ENCODE results near the gene CLEC14A.

The CLEC14A gene

DNA sequence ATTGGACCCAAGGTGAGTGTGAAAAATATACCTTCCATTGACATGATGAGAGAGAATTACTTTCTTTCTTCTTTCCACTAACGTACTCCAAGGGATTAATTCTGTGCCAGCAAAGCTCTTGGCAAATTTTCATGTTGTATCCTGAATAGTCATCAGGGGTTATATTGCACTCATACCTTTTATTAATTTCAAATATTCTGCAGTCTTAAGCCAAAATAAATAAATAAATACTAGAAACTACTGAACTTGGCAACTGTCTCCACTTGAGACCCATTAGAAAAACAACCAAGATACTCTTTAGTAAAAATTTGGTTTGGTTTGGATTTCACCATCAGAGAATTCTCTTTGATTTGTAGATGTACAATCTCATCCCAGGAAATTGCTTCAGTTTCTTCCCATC is 22.1 kb upstream of the CLEC14A start:
- no peaks in the 10 kb centered on the region for H3K36me3 ChIP-seq (ENCODE audit: control insufficient read depth, insufficient read depth, low read length)
- no peaks in the 10 kb centered on the region for H3K4me1 ChIP-seq (ENCODE audit: control insufficient read depth, insufficient read depth, low read length)
- H3K4me3 ChIP-seq (ENCODE audit: low read depth, low read length): no peak overlapping the region
- no peak overlapping the region for H3K9ac ChIP-seq (ENCODE audit: low read depth, low read length)
- no peaks in the 10 kb centered on the region for H3K9me3 ChIP-seq (ENCODE audit: control insufficient read depth, insufficient read depth, low read length)
- H3K27me3 ChIP-seq (ENCODE audit: control insufficient read depth, insufficient read depth, low read length): peaks cover 9% of the 10 kb centered on the region

DNA sequence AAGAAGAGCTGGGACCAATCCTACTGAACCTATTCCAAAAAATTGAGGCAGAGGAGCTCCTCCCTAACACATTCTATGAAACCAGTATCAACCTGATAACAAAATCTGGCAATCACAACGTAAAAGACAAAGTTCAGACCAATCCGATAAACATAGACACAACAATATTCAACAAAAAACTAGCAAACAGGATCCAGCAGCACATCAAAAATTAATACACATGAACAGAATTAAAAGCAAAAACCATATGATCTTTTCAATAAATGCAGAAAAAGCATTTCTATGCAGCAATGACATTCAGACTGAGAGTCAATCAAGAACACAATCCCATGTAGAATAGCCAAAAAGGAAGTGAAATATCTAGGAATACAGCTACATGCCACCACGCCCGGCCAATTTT is 7.0 kb upstream of the CLEC14A start:
- Histone ChIP-seq H3K9ac (ENCODE audit: low read depth, low read length) (no peak overlapping the region), H3K4me3 (ENCODE audit: low read depth, low read length) (no peak overlapping the region), H3K27me3 (ENCODE audit: control insufficient read depth, insufficient read depth, low read length) (peaks cover 25% of the 10 kb centered on the region), H3K36me3 (ENCODE audit: control insufficient read depth, insufficient read depth, low read length) (no peaks in the 10 kb centered on the region), H3K4me1 (ENCODE audit: control insufficient read depth, insufficient read depth, low read length) (no peaks in the 10 kb centered on the region), H3K9me3 (ENCODE audit: control insufficient read depth, insufficient read depth, low read length) (no peaks in the 10 kb centered on the region)

DNA sequence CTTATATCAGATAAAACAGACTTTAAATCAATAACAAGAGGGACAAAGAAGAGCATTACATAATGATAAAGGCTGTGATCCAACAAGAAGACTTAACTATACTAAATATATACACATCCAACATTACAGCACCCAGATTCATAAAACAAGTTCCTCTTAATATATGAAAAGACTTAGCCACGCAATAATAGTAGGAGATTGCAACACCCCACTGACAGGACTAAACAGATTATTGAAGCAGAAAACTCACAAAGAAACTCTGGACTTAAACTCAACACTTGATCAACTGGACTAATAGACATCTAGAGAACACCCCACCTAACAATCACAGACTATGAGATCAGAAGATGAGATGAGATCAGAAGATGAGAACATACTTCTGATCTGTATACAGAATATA is 5.7 kb upstream of the CLEC14A start:
- no peaks in the 10 kb centered on the region for H3K36me3 ChIP-seq (ENCODE audit: control insufficient read depth, insufficient read depth, low read length)
- H3K9me3 ChIP-seq (ENCODE audit: control insufficient read depth, insufficient read depth, low read length): no peaks in the 10 kb centered on the region
- H3K4me3 ChIP-seq (ENCODE audit: low read depth, low read length): no peak overlapping the region
- H3K4me1 ChIP-seq (ENCODE audit: control insufficient read depth, insufficient read depth, low read length): no peaks in the 10 kb centered on the region
- H3K27me3 ChIP-seq (ENCODE audit: control insufficient read depth, insufficient read depth, low read length): peaks cover 38% of the 10 kb centered on the region
- H3K9ac ChIP-seq (ENCODE audit: low read depth, low read length): no peak overlapping the region

DNA sequence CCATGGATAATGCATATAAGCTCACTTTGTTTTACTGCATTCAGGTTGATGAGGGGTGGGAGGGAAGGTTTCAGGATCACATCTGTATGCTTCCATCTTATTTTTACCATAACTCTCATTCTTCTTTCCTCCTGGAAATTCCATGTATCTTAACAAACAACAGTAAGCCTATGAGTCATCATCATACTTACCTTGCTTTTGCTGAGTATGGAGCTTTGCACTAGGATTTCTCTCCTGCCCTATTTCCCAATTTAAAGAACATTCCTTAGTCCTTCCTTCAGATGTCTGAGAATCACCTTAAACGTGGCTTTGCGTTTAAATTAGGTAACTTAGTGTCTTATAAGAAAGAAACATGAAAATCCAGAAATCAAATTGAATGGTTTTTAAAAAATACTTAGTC is 1.6 kb upstream of the CLEC14A start:
- Histone ChIP-seq H3K36me3 (ENCODE audit: control insufficient read depth, insufficient read depth, low read length) (no peaks in the 10 kb centered on the region), H3K4me3 (ENCODE audit: low read depth, low read length) (no peak overlapping the region), H3K27me3 (ENCODE audit: control insufficient read depth, insufficient read depth, low read length) (peaks cover 72% of the 10 kb centered on the region), H3K4me1 (ENCODE audit: control insufficient read depth, insufficient read depth, low read length) (peaks cover 3% of the 10 kb centered on the region), H3K9ac (ENCODE audit: low read depth, low read length) (no peak overlapping the region), H3K9me3 (ENCODE audit: control insufficient read depth, insufficient read depth, low read length) (no peaks in the 10 kb centered on the region)

DNA sequence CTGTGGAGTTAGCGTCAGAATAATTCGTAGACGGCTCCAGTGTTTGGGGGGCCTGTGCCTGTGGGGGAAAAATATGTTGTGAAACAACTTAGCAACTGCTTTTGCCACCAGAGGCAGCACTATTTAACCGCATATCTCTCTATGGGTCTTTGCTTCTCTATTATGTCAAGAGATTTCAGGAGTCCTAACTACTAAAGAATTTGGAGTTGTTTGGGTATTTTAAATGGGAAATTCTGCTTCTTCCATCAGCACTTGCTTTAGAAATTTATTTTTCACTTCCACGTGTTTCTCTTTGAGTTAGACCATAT is 594 bp upstream of the CLEC14A start:
- Histone ChIP-seq H3K9ac (ENCODE audit: low read depth, low read length) (no peak overlapping the region), H3K27me3 (ENCODE audit: control insufficient read depth, insufficient read depth, low read length) (peaks cover 76% of the 10 kb centered on the region), H3K4me3 (ENCODE audit: low read depth, low read length) (peak overlapping the region; percentile 61), H3K36me3 (ENCODE audit: control insufficient read depth, insufficient read depth, low read length) (no peaks in the 10 kb centered on the region), H3K9me3 (ENCODE audit: control insufficient read depth, insufficient read depth, low read length) (no peaks in the 10 kb centered on the region), H3K4me1 (ENCODE audit: control insufficient read depth, insufficient read depth, low read length) (peaks cover 3% of the 10 kb centered on the region)

DNA sequence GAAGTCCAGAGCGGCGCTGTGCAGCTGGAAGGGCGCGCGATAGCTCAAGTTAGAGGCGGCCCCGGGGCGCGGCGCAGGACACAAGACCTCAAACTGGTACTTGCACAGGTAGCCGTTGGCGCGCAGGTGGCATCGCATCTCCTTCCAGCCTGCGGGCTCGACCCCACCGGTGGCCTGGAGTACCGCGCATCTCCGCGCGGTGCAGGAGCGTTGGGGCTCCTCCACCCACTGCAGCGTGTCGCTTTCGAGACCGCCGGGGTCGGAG is 553 bp downstream of the CLEC14A start:
- Histone ChIP-seq H3K4me3 (ENCODE audit: low read depth, low read length) (peak overlapping the region; percentile 61), H3K36me3 (ENCODE audit: control insufficient read depth, insufficient read depth, low read length) (no peaks in the 10 kb centered on the region), H3K9ac (ENCODE audit: low read depth, low read length) (no peak overlapping the region), H3K4me1 (ENCODE audit: control insufficient read depth, insufficient read depth, low read length) (peaks cover 3% of the 10 kb centered on the region), H3K27me3 (ENCODE audit: control insufficient read depth, insufficient read depth, low read length) (peaks cover 78% of the 10 kb centered on the region), H3K9me3 (ENCODE audit: control insufficient read depth, insufficient read depth, low read length) (no peaks in the 10 kb centered on the region)

DNA sequence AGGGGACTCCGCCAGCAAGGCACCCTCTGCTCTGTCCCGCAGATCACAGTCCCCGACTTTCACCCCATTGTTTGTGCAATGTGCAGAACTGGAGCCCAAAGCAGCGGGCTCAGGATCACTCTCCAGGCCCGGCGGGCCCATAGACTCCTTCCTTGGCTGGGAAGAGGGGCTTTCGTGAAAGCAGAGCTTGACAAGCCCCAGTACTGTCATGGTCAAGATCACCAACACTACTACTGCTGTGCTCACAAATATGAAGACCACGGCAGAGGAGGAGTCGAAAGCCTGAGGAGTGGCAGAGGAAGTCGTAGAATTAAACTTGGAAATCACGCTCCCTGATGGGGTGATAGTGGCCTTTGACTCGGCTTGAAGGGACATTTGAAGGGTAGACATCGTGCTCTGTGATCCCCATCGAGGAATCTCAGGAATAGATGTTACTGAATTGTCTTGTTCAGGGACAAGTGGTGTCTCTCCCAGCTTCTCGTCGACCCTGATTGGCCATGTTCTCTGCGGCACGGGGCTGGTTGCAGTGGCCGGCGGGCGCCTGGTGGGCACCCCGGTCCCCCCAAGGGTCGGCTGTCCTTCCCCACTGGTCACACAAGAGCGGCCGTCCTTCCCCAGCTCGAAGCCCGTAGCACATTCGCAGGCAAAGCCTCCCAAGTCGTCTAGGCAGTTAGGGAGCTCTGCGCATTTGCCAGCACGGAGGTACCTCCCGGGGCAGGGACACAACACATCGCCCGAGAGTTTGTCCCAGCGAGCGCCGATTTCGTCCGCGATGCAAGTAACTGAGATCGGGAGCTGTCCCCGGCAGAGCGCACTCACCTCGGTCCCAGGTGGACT is 1.1 kb downstream of the CLEC14A start:
- Histone ChIP-seq H3K9me3 (ENCODE audit: control insufficient read depth, insufficient read depth, low read length) (no peaks in the 10 kb centered on the region), H3K4me3 (ENCODE audit: low read depth, low read length) (peak overlapping the region; percentile 61), H3K27me3 (ENCODE audit: control insufficient read depth, insufficient read depth, low read length) (peaks cover 79% of the 10 kb centered on the region), H3K9ac (ENCODE audit: low read depth, low read length) (no peak overlapping the region), H3K36me3 (ENCODE audit: control insufficient read depth, insufficient read depth, low read length) (no peaks in the 10 kb centered on the region), H3K4me1 (ENCODE audit: control insufficient read depth, insufficient read depth, low read length) (peaks cover 3% of the 10 kb centered on the region)

DNA sequence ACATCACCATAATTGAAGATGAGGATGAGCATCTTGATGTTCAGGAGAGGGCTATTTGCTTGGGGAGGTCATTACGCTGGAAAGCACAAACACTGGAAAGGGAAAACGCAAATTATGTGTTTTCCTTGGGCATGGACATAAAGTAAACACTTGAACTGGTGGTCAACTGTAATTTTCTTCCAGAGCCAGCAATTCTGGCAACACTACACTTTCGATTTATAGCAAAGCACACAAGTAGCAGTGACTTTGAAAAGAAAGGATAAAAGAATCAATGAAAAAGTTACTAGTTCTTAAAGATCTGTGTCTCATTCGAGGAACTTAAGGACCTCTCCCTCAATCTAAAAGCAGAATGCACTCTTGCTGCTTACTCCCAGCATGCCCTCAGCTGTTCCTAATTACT is 2.2 kb downstream of the CLEC14A start:
- peaks cover 3% of the 10 kb centered on the region for H3K4me1 ChIP-seq (ENCODE audit: control insufficient read depth, insufficient read depth, low read length)
- peaks cover 82% of the 10 kb centered on the region for H3K27me3 ChIP-seq (ENCODE audit: control insufficient read depth, insufficient read depth, low read length)
- H3K9ac ChIP-seq (ENCODE audit: low read depth, low read length): no peak overlapping the region
- no peaks in the 10 kb centered on the region for H3K36me3 ChIP-seq (ENCODE audit: control insufficient read depth, insufficient read depth, low read length)
- no peak overlapping the region for H3K4me3 ChIP-seq (ENCODE audit: low read depth, low read length)
- no peaks in the 10 kb centered on the region for H3K9me3 ChIP-seq (ENCODE audit: control insufficient read depth, insufficient read depth, low read length)

DNA sequence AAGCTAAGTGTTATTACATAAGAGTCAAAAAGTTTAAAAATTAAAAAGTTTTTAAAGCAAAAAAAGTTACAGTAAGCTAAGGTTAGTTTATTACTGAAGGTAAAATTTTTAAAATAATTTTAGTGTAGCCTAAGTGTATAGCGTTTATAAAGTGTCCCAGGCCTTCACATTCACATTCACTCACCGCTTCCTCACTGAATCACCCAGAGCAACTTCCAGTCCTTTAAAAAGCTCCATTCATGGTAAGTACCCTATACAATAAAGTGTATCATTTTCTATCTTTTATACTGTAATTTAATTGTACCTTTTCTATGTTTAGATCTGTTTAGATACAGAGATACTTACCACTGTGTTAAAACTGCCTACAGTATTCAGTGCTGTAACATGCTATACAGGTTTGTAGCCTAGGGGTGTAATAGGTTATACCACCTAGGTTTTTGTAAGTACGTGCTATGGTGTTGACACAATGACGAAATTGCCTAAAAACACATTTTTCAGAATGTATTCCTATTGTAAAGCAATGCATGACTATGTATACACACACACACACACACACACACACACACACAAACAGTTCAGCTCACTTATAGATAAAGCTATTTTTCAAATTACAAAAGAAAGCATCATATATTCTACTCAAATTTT is 3.7 kb downstream of the CLEC14A start:
- H3K4me3 ChIP-seq (ENCODE audit: low read depth, low read length): no peak overlapping the region

DNA sequence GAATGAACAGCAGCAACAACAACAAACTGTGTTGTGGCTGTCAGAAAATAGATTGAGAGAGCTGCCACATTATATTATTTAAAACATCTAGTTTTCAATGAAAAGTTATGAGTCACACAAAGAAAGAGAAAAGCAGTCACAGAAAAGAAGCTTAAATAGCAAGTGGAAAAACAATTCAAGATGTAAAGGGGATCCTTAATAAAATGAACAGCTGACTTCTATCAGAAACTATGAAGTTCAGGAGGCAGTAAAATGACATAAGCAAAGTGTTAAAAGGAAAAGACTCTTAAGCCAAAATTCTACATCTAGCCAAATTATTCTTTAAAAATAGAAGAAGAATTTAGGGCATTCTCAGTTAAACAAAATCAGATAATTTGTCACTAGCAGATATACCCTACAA is 5.6 kb downstream of the CLEC14A start:
- H3K27me3 ChIP-seq (ENCODE audit: control insufficient read depth, insufficient read depth, low read length): peaks cover 74% of the 10 kb centered on the region
- no peaks in the 10 kb centered on the region for H3K36me3 ChIP-seq (ENCODE audit: control insufficient read depth, insufficient read depth, low read length)
- H3K4me1 ChIP-seq (ENCODE audit: control insufficient read depth, insufficient read depth, low read length): peaks cover 3% of the 10 kb centered on the region
- no peak overlapping the region for H3K4me3 ChIP-seq (ENCODE audit: low read depth, low read length)
- no peaks in the 10 kb centered on the region for H3K9me3 ChIP-seq (ENCODE audit: control insufficient read depth, insufficient read depth, low read length)
- no peak overlapping the region for H3K9ac ChIP-seq (ENCODE audit: low read depth, low read length)

More for the DNA sequence above, 3.7 kb downstream of the CLEC14A start:
- H3K27me3 ChIP-seq (ENCODE audit: control insufficient read depth, insufficient read depth, low read length): peaks cover 78% of the 10 kb centered on the region
- peaks cover 3% of the 10 kb centered on the region for H3K4me1 ChIP-seq (ENCODE audit: control insufficient read depth, insufficient read depth, low read length)
- H3K36me3 ChIP-seq (ENCODE audit: control insufficient read depth, insufficient read depth, low read length): no peaks in the 10 kb centered on the region
- H3K9ac ChIP-seq (ENCODE audit: low read depth, low read length): no peak overlapping the region
- no peaks in the 10 kb centered on the region for H3K9me3 ChIP-seq (ENCODE audit: control insufficient read depth, insufficient read depth, low read length)

DNA sequence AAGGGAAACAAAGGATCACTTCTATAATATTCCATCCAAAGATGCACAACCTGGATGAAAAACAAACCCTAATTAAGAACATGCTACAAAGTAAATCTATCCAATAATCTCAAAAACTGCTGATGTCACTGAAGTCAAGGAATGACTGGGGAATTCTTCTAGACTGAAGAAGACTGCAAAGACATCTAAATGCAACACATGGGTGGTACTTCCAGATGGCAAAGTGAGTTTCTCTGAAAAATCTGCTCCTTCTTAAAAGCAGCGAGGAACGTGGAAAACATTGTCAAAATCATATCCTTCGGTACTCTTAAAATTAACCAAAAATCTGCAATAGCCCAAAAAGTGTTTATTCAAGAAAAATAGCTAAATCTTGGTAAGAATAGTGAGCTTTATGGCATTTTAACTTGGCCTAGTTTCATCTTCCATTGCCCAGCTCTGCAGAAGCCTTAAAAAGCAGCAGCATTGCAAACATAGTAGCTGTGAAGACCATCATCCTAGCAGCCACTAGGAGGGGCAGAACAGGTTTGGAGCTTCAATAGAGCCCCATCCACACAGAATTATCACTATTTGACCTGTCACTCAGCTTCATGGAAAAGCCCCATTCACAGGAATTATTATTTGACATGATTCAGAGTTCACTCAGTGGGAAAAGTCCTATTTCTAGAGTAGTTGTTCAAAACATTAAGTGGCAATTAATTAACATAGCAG is 7.4 kb downstream of the CLEC14A start:
- Histone ChIP-seq H3K36me3 (ENCODE audit: control insufficient read depth, insufficient read depth, low read length) (no peaks in the 10 kb centered on the region), H3K4me3 (ENCODE audit: low read depth, low read length) (no peak overlapping the region), H3K9me3 (ENCODE audit: control insufficient read depth, insufficient read depth, low read length) (no peaks in the 10 kb centered on the region), H3K27me3 (ENCODE audit: control insufficient read depth, insufficient read depth, low read length) (peaks cover 69% of the 10 kb centered on the region), H3K4me1 (ENCODE audit: control insufficient read depth, insufficient read depth, low read length) (no peaks in the 10 kb centered on the region), H3K9ac (ENCODE audit: low read depth, low read length) (no peak overlapping the region)

DNA sequence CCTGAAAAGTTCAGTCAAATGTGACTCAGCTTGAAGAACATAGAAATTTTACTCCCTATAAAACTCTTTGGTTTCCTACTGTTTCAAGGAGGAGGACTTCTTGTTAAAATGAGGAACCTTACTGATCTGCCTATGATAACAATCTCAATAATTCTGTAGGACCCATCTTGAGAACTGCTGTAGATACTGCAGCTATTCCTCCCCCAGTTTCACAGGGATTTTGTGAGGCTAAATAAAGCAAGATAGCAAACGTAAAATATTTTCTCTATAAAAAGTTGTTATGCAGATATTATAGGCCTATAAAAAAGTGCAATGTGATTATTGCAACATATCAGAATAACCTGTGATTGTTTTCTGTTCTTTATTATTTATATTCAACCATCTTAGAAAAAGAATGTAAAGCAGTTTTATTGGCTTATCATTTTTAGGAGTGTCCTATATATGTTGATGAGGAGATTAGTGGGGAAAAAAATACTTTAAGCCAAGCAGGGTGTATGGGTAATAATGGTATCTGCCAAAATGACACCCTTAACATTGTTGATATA is 12.1 kb downstream of the CLEC14A start:
- H3K36me3 ChIP-seq (ENCODE audit: control insufficient read depth, insufficient read depth, low read length): no peaks in the 10 kb centered on the region
- no peaks in the 10 kb centered on the region for H3K4me1 ChIP-seq (ENCODE audit: control insufficient read depth, insufficient read depth, low read length)
- H3K27me3 ChIP-seq (ENCODE audit: control insufficient read depth, insufficient read depth, low read length): peaks cover 74% of the 10 kb centered on the region
- no peak overlapping the region for H3K4me3 ChIP-seq (ENCODE audit: low read depth, low read length)
- H3K9me3 ChIP-seq (ENCODE audit: control insufficient read depth, insufficient read depth, low read length): no peaks in the 10 kb centered on the region
- H3K9ac ChIP-seq (ENCODE audit: low read depth, low read length): no peak overlapping the region
